GM12892 (cell line): ENCODE measurements around the gene RPL35.

Experiments
- DNase-seq: peaks from one replicate; pipeline ENCODE4 v3.0.0; 2011; ENCODE audit not compliant: insufficient read length
- FAIRE-seq: peaks from 2 replicates; lab custom pipeline; 2011; peaks lifted over from hg19 to GRCh38; lab: Jason Lieb, UNC
- POLR2A ChIP-seq: IDR thresholded peaks from 2 replicates; pipeline ENCODE4 v1.6.1; 2011; ENCODE audit warnings: low read depth, low read length, control low read depth
- POLR2AphosphoS5 ChIP-seq: IDR thresholded peaks from 2 replicates; pipeline ENCODE4 v1.6.1; 2011; ENCODE audit warnings: low read depth, low read length, control low read depth
- TAF1 ChIP-seq: IDR thresholded peaks from 2 replicates; pipeline ENCODE4 v1.6.1; 2011; ENCODE audit warnings: low read depth, mild to moderate bottlenecking, control low read depth, low read length, borderline replicate concordance

Gene RPL35

DNA sequence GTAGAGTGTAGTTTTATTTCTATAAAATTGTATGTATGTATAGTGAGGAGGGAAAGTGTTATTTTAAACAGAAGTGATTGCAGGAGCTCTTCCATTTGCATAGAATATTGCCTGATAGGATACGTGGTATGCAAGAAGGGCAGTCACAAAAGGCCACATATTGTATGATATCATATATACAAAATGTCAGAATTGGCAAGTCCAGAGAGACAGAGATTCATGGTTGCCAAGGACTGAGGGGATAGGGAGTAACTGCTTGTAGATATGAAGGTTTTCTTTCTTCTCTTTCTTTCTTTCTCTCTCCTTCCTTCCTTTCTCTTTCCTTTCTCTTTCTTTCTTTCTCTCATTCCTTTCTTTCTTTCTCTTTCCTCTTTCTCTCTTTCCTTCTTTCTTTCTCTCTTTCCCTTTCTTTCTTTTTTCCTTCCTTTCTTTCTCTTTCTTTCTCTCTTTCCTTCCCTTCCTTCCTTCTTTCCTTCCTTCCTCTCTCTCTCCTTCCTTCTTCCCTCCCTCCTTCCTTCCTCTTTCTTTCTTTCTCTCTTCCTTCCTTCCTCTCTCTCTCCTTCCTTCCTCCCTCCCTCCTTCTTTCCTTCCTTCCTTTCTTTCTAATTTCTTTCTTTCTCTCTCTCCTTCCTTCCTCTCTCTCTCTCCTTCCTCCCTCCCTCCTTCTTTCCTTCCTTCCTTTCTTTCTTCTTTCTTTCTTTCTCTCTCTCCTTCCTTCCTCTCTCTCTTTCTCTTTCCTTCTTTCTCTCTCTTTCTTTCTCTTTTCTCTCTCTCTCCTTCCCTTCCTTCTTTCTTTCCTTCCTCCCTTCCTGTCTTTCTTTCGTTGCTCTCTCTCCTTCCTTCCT is 33.0 kb downstream of the RPL35 start:
- DNase-seq (no peak), FAIRE-seq (no peak)

DNA sequence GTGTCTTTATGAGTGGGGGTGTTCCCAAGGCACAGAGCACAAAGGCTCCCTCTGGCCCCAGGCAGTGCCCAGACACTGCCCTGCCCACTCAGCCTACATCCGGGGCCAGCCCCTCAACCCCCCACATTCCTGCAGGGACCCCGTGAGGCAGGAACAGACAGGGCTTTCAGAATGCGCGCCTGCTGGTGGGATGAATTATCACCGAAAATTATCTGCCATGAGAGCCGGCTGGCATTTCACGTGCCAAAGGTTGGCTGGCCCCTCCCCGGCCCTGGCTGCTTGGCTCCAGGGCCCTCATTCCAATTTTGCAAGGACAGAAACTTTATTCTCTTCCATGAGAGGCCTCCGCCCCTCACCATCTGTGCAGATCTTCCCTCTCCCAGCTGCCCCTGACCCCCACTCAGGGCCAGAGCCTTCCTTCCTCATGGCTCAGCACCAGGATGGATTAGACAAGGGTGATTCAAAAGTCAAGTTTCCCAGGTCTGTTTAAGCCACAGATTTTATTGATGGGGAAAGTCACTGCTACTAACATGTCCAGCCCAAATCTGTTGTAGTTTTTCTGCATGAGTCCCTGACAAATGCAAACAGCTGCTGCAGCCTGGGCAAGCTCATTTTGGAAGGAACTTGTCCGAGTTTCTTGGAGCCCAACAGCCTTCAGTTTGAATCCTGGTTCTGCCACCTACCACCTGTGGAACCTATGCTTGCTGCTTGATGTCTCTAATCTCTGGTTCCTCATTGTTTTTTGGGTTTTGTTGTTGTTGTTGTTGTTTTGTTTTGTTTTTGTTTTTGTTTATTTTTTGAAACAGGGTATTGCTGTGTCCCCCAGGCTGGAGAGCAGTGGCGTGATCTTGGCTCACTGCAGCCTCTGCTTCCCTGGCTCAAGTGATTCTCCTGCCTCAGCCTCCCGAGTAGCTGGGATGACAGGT is 40.8 kb downstream of the RPL35 start:
- TF ChIP-seq TAF1 = no peak
- no peak for TF ChIP-seq POLR2AphosphoS5
- no peak for TF ChIP-seq POLR2A
- no peak for DNase-seq
- FAIRE-seq = no peak

More for the DNA sequence above, 33.0 kb downstream of the RPL35 start:
- TF ChIP-seq POLR2AphosphoS5 (no peak), TAF1 (no peak), POLR2A (no peak)

DNA sequence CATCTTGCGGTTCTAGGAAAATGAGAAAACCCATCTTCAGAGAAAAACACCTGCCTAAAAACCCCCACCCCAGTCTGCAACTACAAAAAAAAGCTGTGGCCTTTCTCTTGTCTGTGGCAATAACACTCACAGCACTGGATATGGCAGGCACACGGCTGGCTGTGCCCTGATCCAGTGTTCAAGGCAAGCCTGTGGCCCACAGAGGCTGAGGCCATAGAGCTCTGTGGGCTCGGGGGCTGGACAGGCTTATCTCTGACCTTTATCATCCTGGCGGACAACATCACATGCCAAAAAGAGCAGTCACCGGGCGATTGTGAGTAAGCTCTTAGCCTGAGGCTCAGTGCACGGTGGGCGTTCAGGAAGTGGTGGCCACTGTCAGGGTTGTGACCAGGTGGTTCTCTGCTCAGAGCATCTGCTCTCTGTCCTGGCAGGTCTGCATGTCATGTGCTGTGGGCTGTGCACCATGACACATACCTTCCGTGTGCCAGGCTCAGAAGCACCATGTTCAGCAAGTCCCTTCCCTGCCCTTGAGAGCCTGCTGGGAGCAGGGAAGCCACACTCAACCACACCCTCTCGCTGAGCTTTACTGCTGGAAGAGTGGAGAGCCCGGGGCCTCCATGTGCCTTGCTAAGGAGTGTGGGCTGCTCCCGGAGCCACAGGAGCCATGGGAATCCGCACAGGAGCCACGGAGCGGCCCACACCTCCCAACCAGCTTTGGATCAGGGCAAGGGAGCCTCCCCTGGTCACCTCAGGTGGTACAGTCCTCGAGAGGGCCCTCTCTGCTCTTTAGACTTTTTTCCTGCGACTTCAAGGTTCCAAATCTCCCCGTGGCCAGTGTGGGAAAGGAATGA is 43.1 kb downstream of the RPL35 start:
- FAIRE-seq (peak; percentile 94), DNase-seq (peak; percentile 43)
- TF ChIP-seq TAF1 (no peak), POLR2A (peak; percentile 54; the same call in 1 of the 2 replicates), POLR2AphosphoS5 (peak; percentile 62)

- no peak for DNase-seq
- no peak for FAIRE-seq
- TF ChIP-seq POLR2AphosphoS5 = no peak
- TF ChIP-seq POLR2A = no peak
- TF ChIP-seq TAF1 = no peak
Observed at GRCh38 chr9:124815601-124816000, 46.2 kb downstream of the RPL35 start.

DNA sequence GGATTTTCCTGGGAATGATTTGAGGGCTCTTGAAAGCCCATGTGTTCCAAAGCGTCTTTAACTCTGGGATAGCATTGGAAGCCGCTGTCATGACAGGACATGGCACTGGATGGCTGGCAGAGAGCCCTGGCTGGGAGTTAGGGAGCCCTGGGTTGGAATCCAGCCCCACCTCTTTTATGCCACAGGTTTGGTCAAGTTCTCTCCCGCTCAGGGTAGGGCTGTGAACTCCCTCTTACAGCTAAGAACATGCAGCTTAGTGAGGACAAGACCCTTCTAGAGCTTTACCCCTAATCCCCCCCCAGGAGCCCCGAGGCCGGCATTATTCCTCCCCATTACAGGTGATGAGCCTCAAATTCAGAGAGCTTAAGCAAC is 47.6 kb downstream of the RPL35 start:
- FAIRE-seq (no peak), DNase-seq (no peak)
- TF ChIP-seq POLR2AphosphoS5 (no peak), POLR2A (no peak), TAF1 (no peak)

DNA sequence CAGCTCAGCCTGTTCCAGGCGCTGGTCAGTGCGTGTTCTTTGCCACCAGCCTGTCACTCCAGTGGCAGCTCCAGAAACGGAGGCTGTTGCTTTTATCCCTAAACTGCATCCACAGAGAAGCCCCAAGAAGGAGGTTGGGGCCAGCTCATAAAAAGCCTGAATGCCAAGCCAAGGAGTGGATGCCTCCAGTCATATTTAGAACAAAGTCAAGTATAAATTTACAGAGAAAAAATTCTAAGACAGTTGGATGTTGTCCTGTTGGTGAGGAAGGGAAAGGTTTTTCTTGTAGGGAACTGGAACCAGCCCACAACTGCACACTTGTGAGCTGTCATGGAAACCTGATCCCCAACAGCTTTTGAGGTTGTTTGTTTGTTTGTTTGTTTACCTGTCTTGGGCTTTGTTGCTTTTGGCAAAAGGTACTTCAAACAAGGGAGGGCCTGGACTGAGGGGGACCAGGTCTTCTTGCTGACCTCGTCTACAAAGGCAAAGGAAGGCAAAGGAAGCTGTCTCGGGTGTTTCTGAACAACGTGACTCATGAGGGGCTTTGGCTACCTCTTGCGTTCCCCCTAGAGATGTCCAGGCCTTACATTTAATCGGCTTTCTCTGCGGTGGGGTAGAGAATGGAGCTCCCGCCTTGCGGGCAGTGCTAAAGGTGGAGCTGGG is 48.1 kb downstream of the RPL35 start:
- DNase-seq (no peak), FAIRE-seq (no peak)
- TF ChIP-seq POLR2A (no peak), POLR2AphosphoS5 (no peak)

GRCh38 chr9:124813041-124813440 is 48.7 kb downstream of the RPL35 start:
- TF ChIP-seq POLR2A = no peak
- TF ChIP-seq POLR2AphosphoS5 = no peak
- no peak for TF ChIP-seq TAF1
- peak; percentile 27 for FAIRE-seq
- DNase-seq = no peak

DNA sequence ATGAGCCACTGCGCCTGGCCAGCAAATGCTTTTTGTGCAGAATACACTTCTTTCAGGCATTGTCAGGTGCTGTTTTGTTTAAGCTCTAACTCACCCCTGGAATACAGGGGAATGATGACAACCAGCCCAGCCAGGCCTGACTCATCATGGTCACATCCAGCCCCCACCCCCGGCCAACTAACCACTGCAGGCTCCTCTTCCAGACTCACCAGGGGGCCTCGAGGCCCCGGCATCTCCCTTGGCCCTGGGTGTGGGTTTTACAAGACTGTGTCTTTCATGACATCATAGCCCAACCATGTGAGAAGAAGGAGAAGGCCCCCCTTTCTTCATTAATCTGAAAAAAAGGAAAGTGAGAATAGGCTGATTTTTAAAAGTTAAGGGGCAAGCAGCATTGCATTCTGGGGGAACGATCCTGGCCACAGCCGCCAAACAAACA is 49.3 kb downstream of the RPL35 start:
- TF ChIP-seq POLR2AphosphoS5 (no peak), POLR2A (no peak), TAF1 (no peak)
- no peak for FAIRE-seq
- no peak for DNase-seq

GRCh38 chr9:124810663-124811355 is 50.9 kb downstream of the RPL35 start:
- DNase-seq (no peak), FAIRE-seq (no peak)
- TF ChIP-seq POLR2AphosphoS5 = no peak
- TF ChIP-seq TAF1 = no peak
- no peak for TF ChIP-seq POLR2A
